ENCODE results near the gene MAP1S.

GRCh38 chr19:17752865-17753639 is 33.8 kb downstream of the MAP1S start:
- TF ChIP-seq CTCF (IDR thresholded peaks at IDR 0.05; ENCODE audit: poor library complexity, severe bottlenecking), result no peak
- TF ChIP-seq REST (IDR thresholded peaks at IDR 0.05; ENCODE audit: borderline replicate concordance), result no peak
- no peak for TF ChIP-seq RAD21 (conservative IDR thresholded peaks at IDR 0.05)
- TF ChIP-seq EZH2 (IDR thresholded peaks at IDR 0.05; ENCODE audit: borderline replicate concordance, insufficient read depth, low read length, poor library complexity, severe bottlenecking), result no peak
- no peak for TF ChIP-seq POLR2AphosphoS5 (IDR thresholded peaks at IDR 0.05)
- no peak for TF ChIP-seq EP300 (conservative IDR thresholded peaks at IDR 0.05; ENCODE audit: poor library complexity, severe bottlenecking)
- TF ChIP-seq TAF1 (IDR thresholded peaks at IDR 0.05; ENCODE audit: low read depth), result no peak
- TF ChIP-seq SMC3 (conservative IDR thresholded peaks at IDR 0.05; ENCODE audit: poor library complexity), result no peak
